Fibroblast of lung (primary cell): ENCODE data around the gene L3MBTL2. TPM values are rescaled to one million over a fixed set of nuclear protein-coding genes. Genes with fewer than 3 reads are reported as not detected.

Source experiments
- DNase-seq, 2 donors: peaks; one replicate each; pipeline versions ENCODE4 v3.0.0 to v3.0.0-alpha.2; 2010; ENCODE audit warnings: low read depth in 2 of 2
- H2AFZ ChIP-seq: 2 replicates; pipeline ENCODE4 v1.5.1; 2012; ENCODE audit warnings: low read length, control low read depth, inconsistent platforms
- H3K27ac ChIP-seq: 2 replicates; pipeline ENCODE4 v1.5.1; 2011; ENCODE audit warnings: low read length, control low read depth; ENCODE audit not compliant: insufficient read depth
- H3K27me3 ChIP-seq: 2 replicates; pipeline ENCODE4 v1.5.1; 2011; ENCODE audit warnings: mild to moderate bottlenecking, low read length; ENCODE audit not compliant: control insufficient read depth, insufficient read depth
- H3K36me3 ChIP-seq: 2 replicates; pipeline ENCODE4 v1.5.1; 2011; ENCODE audit warnings: low read length; ENCODE audit not compliant: control insufficient read depth, insufficient read depth
- H3K4me1 ChIP-seq: 2 replicates; pipeline ENCODE4 v1.5.1; 2011; ENCODE audit warnings: low read length; ENCODE audit not compliant: control insufficient read depth, insufficient read depth; ENCODE audit errors: extremely low read depth
- H3K4me2 ChIP-seq: 2 replicates; pipeline ENCODE4 v1.5.1; 2011; ENCODE audit warnings: low read length, control low read depth; ENCODE audit not compliant: insufficient read depth; ENCODE audit errors: extremely low read depth
- H3K4me3 ChIP-seq, 4 experiments: fragments of 200-600 bp in 1 of 4; sonication (generic) in 1 of 4; replicated peaks in 1 of 4; 2 replicates each; pipeline ENCODE4 v1.5.1; 2011 to 2016; ENCODE audit warnings: low read length in 4 of 4, low read depth in 3 of 4, mild to moderate bottlenecking in 3 of 4, control low read depth in 2 of 4, inconsistent platforms in 1 of 4, mixed read lengths in 1 of 4; ENCODE audit not compliant: insufficient read depth in 1 of 4; ENCODE audit errors: control extremely low read depth in 1 of 4
- H3K79me2 ChIP-seq: 2 replicates; pipeline ENCODE4 v1.5.1; 2012; ENCODE audit warnings: mild to moderate bottlenecking, low read length, inconsistent platforms; ENCODE audit not compliant: control insufficient read depth, insufficient read depth
- H3K9ac ChIP-seq: 2 replicates; pipeline ENCODE4 v1.5.1; 2011; ENCODE audit warnings: mild to moderate bottlenecking, low read length, control low read depth; ENCODE audit not compliant: insufficient read depth
- H3K9me3 ChIP-seq: 2 replicates; pipeline ENCODE4 v1.5.1; 2012; ENCODE audit warnings: low read depth, low read length; ENCODE audit not compliant: control insufficient read depth, insufficient read depth
- H4K20me1 ChIP-seq: 2 replicates; pipeline ENCODE4 v1.5.1; 2011; ENCODE audit warnings: low read length; ENCODE audit not compliant: control insufficient read depth, insufficient read depth; ENCODE audit errors: extremely low read depth
- CTCF ChIP-seq, 2 donors: IDR thresholded peaks in 1 of 2; conservative IDR thresholded peaks in 1 of 2; 1 replicate in 1 of 2; 2 replicates in 1 of 2; pipeline ENCODE4 v1.5.1; 2011 to 2012; ENCODE audit warnings: low read length in 2 of 2, control low read depth in 1 of 2, inconsistent platforms in 1 of 2, low read depth in 1 of 2, mild to moderate bottlenecking in 1 of 2
- EZH2 ChIP-seq: IDR thresholded peaks from 2 replicates; pipeline ENCODE4 v1.5.1; 2012; ENCODE audit warnings: low read length, control low read depth, mild to moderate bottlenecking; ENCODE audit errors: missing control alignments
- polyA plus RNA-seq, 2 donors: library from polyadenylated mRNA; depleted of rRNA in 1 of 2; stranded (reverse) in 1 of 2; unstranded in 1 of 2; fragments of >200 nt; gene quantifications; 2 replicates each; pipeline ENCODE4 v1.2.1, GENCODE V29; 2011 to 2012; ENCODE audit warnings: missing spikeins in 1 of 2
- total RNA-seq: library from RNA; depleted of rRNA; stranded (reverse); fragments of >200 nt; gene quantifications from 2 replicates; pipeline ENCODE4 v1.2.1, GENCODE V29; 2014

The L3MBTL2 gene
- total and polyA plus RNA-seq, 2 donors (not counting 1 experiment from before 2014, with no cell fraction given) = 16.0 to 19.3 TPM

GRCh38 chr22:41271787-41272186 lies 66.7 kb downstream of the L3MBTL2 start:
- peaks cover 31% of the 10 kb centered on the region for H3K36me3 ChIP-seq

GRCh38 chr22:41273128-41273527 lies 68.0 kb downstream of the L3MBTL2 start:
- Histone ChIP-seq H3K4me2 (no peak overlapping the region), H2AFZ (no peak overlapping the region), H3K9ac (no peak overlapping the region), H3K79me2 (peaks cover 10% of the 10 kb centered on the region), H4K20me1 (no peaks in the 10 kb centered on the region), H3K27me3 (no peaks in the 10 kb centered on the region), H3K36me3 (peaks cover 29% of the 10 kb centered on the region), H3K27ac (no peak overlapping the region), H3K4me1 (no peaks in the 10 kb centered on the region), H3K9me3 (no peaks in the 10 kb centered on the region), H3K4me3 (no peak overlapping the region)
- no peak for TF ChIP-seq CTCF (conservative IDR thresholded peaks at IDR 0.05 in 1 of 2, IDR thresholded peaks at IDR 0.05 in 1 of 2; ENCODE audit: low read depth in 1 of 2, low read length in 2 of 2)
- no peak for TF ChIP-seq EZH2
- no peak for DNase-seq

More at GRCh38 chr22:41271787-41272186, 66.7 kb downstream of the L3MBTL2 start:
- Histone ChIP-seq H3K27me3 (no peaks in the 10 kb centered on the region), H3K9ac (no peak overlapping the region), H4K20me1 (no peaks in the 10 kb centered on the region), H2AFZ (no peak overlapping the region), H3K27ac (no peak overlapping the region), H3K4me1 (no peaks in the 10 kb centered on the region), H3K9me3 (no peaks in the 10 kb centered on the region), H3K79me2 (peaks cover 7% of the 10 kb centered on the region), H3K4me3 (no peak overlapping the region), H3K4me2 (no peak overlapping the region)
- no peak for TF ChIP-seq CTCF (conservative IDR thresholded peaks at IDR 0.05 in 1 of 2, IDR thresholded peaks at IDR 0.05 in 1 of 2; ENCODE audit: low read depth in 1 of 2, low read length in 2 of 2)
- DNase-seq = no peak

- H3K4me3 ChIP-seq = no peak overlapping the region
- peaks cover 15% of the 10 kb centered on the region for H3K79me2 ChIP-seq
- no peak for DNase-seq
- H2AFZ ChIP-seq = no peak overlapping the region
- peaks cover 26% of the 10 kb centered on the region for H3K36me3 ChIP-seq
- H3K9me3 ChIP-seq = no peaks in the 10 kb centered on the region
- H3K9ac ChIP-seq = no peak overlapping the region
- no peak overlapping the region for H3K4me2 ChIP-seq
- TF ChIP-seq CTCF (conservative IDR thresholded peaks at IDR 0.05 in 1 of 2, IDR thresholded peaks at IDR 0.05 in 1 of 2; ENCODE audit: low read depth in 1 of 2, low read length in 2 of 2) (no peak), EZH2 (no peak)
- H3K4me1 ChIP-seq = no peaks in the 10 kb centered on the region
- no peaks in the 10 kb centered on the region for H3K27me3 ChIP-seq
- no peak overlapping the region for H3K27ac ChIP-seq
- no peaks in the 10 kb centered on the region for H4K20me1 ChIP-seq
These were observed 69.7 kb downstream of the L3MBTL2 start for GRCh38 chr22:41274856-41275255.
